Stromal cell of bone marrow (primary cell): ENCODE measurements around the gene RBBP6.
"Not testable (repeated sequence)": the region's sequence is repeated elsewhere in the genome, so short reads cannot be mapped to it uniquely, and the experiment has no call there.

Experiments used
- DNase-seq: peaks from one replicate; pipeline ENCODE4 v3.0.0-alpha.2; 2012; ENCODE audit warnings: low read depth

RBBP6 gene, protein sequence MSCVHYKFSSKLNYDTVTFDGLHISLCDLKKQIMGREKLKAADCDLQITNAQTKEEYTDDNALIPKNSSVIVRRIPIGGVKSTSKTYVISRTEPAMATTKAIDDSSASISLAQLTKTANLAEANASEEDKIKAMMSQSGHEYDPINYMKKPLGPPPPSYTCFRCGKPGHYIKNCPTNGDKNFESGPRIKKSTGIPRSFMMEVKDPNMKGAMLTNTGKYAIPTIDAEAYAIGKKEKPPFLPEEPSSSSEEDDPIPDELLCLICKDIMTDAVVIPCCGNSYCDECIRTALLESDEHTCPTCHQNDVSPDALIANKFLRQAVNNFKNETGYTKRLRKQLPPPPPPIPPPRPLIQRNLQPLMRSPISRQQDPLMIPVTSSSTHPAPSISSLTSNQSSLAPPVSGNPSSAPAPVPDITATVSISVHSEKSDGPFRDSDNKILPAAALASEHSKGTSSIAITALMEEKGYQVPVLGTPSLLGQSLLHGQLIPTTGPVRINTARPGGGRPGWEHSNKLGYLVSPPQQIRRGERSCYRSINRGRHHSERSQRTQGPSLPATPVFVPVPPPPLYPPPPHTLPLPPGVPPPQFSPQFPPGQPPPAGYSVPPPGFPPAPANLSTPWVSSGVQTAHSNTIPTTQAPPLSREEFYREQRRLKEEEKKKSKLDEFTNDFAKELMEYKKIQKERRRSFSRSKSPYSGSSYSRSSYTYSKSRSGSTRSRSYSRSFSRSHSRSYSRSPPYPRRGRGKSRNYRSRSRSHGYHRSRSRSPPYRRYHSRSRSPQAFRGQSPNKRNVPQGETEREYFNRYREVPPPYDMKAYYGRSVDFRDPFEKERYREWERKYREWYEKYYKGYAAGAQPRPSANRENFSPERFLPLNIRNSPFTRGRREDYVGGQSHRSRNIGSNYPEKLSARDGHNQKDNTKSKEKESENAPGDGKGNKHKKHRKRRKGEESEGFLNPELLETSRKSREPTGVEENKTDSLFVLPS (N-terminal part only)

DNA sequence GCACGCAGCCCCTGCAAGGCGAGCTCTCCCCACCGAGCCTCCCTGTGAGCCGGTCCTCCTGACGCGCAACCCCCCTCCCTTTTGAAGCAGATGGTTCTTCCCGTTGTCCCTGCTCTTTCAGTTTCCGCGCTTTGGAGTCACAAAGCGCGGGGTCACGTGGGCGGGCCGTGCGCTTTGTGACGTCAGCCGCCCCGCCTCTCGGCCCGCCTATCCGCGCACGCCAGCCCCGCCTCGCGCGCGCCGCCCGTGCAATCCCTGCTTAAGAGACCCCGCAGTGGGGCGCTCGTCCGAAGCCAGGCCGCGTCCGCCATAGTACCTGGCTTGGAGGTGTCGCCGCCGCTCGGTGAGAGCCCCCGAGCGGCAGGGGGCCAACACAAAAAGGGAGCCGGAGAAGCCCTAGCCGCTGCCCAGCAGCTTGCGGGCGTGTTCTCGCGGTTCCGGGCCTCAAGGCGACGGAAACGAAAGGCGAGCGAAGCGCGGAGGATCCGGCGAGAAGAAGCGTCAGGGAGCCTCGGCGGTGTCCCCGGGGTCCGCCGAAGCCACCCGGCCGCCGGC is at the start of gene RBBP6:
TSS of gene RBBP6 (plus strand) at position 272 of the 555 bp plus-strand sequence. CDS start 1,061 bp downstream, outside the sequence.
- DNase-seq = peak; percentile 93

- DNase-seq = no peak
These were observed 48.5 kb upstream of the RBBP6 start for GRCh38 chr16:24490866-24491265.

DNA sequence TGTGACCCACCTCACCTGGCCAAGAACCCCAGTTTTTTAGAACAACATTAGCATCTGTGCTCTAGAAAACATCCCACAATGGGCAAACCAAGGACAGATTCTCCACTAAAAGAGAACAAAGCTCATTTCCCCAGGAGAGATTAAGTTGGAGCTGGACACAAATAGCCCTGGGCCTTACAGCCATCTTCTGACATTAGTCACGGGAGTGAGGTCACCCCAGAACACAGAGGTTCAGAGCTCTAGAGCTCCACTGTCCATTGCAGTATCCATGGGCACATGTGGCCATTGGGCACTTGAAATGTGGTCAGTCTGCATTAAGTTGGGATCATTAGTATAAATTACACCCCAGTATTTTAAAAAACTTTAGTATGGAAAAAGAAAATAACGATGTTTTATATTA is 47.6 kb upstream of the RBBP6 start:
- DNase-seq = no peak

GRCh38 chr16:24493821-24494220 is 45.5 kb upstream of the RBBP6 start:
- no peak for DNase-seq

- DNase-seq = not testable (repeated sequence)
These were observed 44.2 kb upstream of the RBBP6 start for GRCh38 chr16:24495207-24495606.

DNA sequence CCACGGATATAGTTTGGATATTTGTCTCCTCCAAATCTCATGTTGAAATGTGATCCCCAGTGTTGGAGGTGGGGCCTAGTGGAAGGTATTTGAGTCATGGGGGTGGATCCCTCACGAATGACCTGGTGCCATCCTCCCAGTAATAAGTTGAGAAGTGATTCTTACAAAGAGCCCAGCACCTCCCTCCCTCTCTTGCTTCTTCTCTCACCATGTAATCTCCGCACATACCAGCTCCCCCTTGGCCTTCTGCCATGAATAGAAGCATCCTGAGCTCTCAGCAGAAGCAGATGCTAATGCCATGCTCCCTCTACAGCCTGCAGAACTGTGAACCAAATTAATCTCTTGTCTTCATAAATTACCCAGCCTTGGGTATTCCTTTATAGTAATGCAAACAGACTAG is 41.9 kb upstream of the RBBP6 start:
- no peak for DNase-seq

DNA sequence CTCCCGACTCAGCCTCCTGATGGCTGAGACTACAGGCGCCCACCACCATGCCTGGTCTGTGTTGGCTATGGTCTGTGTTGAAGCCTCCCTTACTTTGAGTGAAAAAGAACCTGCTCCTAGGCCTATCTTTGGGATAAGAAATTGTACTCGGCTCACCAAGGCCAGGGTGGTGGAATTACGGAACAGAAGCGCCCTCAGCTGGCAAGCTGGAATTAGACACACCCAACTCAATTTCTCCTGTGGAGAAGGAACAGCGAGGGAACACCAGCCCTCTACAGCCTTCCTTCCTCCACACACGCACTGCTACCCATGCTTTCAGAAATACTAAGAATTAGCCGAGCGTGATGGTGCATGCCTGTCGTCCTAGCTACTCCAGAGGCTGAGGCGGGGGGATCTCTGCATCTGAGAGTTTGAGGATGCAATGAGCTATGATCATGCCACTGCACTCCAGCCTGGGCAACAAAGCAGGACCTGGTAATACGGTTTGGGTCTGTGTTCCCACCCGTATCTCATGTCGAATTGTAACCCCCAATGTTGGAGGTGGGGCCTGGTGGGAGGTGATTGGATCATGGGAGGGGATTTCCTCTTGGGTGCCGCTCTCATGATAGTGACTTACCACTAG is 40.1 kb upstream of the RBBP6 start:
- DNase-seq = no peak

DNA sequence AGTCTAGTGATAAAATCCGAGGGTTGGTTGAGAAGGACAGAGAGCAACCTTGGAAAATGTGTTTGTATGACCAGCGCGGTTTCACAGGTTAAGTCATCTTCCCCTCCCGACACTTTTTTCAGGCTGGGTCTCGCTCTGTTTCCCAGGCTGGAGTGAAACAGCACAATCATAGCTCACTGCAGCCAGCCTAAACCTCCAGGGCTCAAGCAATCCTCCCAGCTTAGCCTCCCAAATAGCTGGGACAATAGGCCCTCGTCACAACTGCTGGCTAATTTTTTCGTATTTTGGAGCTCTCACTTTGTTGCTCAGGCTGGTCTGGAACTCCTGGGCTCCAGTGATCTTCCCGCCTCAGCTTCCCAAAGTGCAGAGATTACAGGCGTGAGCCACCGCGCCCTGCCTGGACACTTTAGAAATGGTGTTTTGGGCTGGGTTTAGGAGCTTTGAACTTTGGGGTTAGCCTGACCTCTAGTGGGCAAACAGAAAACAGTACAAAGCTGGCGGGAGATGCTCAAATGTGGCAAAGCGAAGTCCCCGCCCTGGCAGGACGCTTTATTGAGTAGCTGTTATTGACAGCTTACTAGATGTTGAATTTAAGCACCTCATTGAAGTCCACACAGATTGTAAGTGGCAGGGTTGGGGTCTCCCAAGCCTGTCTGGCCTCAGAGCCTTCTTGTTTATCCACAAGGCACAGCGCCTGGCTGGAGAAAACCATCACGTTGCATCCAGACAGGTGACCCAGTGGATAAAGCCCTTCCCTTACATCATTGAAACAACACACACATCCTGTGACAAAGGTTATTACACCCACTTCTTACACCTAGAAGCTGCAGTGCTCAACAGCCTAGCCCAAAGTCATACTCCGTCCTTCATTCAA is 34.7 kb upstream of the RBBP6 start:
- DNase-seq = peak; percentile 52

- no peak for DNase-seq
These were observed 33.4 kb upstream of the RBBP6 start for GRCh38 chr16:24505959-24506358.

DNA sequence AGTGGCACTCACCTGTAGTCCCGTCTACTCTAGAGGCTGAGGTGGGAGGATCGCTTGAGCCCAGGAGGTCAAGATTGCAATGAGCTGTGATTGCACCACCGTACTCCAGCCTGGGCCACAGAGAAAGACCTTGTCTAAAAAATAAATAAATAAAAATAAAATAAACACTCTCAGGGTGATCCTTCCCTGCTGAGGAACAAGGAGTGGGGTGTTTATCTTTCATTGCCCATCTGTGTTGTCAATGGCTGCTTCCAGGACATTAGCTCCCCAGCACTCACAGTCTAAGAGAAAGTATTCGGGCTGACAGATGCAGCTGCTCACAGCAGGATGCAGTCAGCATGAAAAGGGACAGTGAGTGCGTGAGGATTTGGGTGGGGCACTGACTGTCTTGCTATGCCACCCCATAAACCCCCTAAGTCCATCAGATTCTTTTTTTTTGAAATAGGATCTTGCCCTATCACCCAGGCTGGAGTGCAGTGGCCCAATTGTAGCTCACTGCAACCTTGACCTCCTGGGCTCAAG is 31.3 kb upstream of the RBBP6 start:
- DNase-seq = no peak

- peak; percentile 87 for DNase-seq
These were observed 30.8 kb upstream of the RBBP6 start for GRCh38 chr16:24508614-24509013.

- DNase-seq = no peak
These were observed 29.8 kb upstream of the RBBP6 start for GRCh38 chr16:24509536-24509935.

GRCh38 chr16:24511174-24511573 is 28.2 kb upstream of the RBBP6 start:
- no peak for DNase-seq

DNA sequence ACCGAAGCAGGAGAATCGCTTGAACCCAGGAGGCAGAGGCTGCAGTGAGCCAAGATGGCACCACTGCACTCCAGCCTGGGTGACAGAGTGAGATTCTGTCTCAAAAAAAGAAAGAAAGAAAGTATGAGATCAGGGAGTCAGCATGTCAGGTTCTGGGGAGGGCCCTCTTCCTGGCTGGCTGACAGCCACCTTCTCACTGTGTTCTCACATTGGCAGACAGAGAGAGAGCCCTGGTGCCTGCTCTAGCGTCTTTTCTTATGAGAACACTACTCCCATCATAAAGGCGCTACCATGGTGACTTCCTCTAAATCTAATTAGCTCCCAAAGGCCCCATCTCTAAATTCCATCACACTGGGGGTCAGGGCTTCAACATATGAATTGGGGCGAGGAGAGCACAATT is 27.6 kb upstream of the RBBP6 start:
- DNase-seq = no peak

DNA sequence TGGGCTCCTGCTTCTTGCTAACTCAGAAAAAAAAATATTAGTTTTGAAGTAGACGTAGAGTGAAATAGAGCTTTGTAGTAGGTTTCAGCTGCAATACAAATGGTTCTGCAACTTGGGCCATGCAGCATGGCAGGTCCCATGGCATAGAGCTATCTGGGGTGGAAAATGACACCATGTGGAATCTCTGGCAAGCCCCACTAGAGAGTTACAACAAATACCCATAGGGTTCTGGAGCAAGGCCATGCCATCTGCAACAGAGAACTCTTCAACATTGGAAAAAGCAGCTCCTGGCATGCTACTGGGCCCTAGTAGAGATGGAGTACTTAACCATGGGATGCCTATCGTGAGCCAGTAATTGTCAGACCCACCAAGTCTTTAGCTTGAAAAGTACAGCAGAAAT is 25.3 kb upstream of the RBBP6 start:
- no peak for DNase-seq

DNA sequence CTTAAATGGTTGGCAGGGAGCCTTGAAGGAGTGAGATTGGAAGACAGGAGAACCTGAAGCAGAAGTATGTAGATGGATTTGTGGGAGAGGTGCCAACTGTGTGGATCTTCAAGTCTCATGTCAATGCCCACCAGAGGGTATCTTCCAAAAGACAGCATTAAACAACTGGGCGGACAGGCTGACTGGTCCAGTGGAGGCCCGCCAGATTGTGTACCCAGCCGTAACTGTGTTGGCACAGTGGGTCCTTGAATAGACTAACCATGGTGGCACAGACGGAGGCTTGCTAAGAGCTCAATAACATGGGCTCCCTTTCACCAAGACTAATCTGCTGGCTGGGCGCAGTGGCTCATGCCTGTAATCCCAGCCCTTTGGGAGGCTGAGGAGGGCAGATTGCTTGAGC is 24.2 kb upstream of the RBBP6 start:
- no peak for DNase-seq

DNA sequence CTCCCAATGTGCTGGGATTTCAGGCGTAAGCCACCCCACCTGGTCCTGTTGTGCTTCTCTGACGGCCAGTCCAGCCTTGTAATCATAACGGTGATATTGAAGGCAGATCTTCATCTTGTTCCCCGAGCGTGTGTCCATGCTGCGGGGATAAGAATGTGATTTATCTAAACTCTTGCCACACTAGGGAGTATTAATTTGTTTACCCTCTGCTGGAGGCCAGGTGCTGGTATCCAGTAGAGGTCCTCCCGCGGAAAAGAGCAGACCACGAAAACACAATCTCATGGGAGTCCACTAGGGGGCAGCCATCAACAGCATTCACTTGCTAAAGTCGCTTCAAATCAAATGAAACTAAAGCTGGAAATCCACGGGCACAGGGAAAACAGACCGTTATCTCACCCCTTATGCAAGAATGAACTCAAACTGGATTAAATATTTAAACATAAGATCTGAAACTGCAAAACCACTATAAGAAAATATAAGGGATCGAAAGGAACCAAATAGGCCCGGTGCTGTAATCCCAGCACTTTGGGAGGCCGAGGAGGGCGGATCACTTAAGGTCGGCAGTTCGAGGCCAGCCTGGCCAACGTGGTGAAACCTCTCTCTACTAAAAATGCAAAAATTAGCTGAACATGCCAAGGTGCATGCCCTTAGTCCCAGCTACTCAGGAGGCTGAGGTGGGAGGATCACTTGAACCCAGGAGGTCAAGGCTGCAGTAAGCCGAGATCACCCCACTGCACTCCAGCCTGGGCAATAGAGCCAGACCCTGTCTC is 22.3 kb upstream of the RBBP6 start:
- DNase-seq = peak; percentile 74

- DNase-seq = no peak
These were observed 20.9 kb upstream of the RBBP6 start for GRCh38 chr16:24518498-24518897.

GRCh38 chr16:24520983-24521382 is 18.4 kb upstream of the RBBP6 start:
- DNase-seq = no peak

GRCh38 chr16:24522751-24523150 is 16.6 kb upstream of the RBBP6 start:
- DNase-seq = no peak
